Ureter (tissue), 1 donor: ENCODE measurements around the gene PRR30. TPM values are rescaled to one million over a fixed set of nuclear protein-coding genes. Genes with fewer than 3 reads are reported as not detected.

ENCODE experiments used
- DNase-seq: peaks from one replicate; pipeline ENCODE4 v3.0.0-alpha.2; 2020; ENCODE audit warnings: low spot score
- total RNA-seq: library from RNA; stranded (reverse); gene quantifications from one replicate; pipeline ENCODE4 v1.2.4, GENCODE V29; 2023
- donor health status: DM: yes; HTN: yes; CAD: no.

Gene PRR30
- total RNA-seq, 1 donor from 2014 or later: not detected

DNA sequence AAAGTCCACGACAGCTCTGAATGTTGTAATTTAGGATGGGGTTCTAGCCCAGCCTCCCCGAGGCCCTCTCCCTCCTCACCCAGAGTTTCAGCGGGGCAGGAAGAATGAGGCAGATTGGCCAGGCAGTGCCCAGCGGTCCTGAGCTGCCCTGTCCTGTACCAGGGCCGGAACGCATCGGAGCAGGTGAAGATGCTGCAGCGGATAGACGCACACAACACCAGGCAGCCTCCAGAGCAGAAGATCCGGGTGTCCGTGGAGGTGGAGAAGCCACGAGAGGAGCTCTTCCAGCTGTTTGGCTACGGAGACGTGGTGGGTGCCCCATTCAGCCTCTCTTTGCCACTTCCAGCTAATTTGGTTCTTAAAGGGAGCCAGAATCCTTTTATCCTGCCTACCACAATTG lies 41.9 kb downstream of the PRR30 start:
- DNase-seq: no peak

DNA sequence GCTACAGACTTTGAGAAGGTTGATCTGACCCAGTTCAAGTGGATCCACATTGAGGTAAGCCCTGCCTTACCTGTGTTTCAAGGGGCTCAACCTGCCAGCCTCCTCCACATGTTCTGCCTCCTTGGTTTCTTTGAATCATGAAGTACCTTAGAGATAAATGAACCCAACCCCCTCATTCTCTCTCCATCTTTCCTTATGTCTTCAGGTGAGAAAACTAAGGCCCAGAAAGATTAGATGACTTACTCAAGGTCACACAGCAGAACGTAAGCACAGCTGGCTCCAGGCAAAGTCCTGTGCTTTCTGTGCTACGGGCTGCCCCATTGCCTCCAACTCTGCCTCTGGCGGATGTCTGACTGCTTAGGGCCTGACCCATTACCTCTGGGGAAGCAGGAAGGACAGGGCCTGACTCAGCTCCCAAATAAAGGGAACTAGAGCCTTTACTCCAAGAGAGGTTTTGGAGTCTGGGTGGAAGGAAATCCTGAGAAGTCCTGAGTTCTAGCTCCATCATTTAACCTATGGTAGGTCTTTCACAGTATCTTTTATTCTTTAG lies 42.4 kb downstream of the PRR30 start:
- no peak for DNase-seq

DNA sequence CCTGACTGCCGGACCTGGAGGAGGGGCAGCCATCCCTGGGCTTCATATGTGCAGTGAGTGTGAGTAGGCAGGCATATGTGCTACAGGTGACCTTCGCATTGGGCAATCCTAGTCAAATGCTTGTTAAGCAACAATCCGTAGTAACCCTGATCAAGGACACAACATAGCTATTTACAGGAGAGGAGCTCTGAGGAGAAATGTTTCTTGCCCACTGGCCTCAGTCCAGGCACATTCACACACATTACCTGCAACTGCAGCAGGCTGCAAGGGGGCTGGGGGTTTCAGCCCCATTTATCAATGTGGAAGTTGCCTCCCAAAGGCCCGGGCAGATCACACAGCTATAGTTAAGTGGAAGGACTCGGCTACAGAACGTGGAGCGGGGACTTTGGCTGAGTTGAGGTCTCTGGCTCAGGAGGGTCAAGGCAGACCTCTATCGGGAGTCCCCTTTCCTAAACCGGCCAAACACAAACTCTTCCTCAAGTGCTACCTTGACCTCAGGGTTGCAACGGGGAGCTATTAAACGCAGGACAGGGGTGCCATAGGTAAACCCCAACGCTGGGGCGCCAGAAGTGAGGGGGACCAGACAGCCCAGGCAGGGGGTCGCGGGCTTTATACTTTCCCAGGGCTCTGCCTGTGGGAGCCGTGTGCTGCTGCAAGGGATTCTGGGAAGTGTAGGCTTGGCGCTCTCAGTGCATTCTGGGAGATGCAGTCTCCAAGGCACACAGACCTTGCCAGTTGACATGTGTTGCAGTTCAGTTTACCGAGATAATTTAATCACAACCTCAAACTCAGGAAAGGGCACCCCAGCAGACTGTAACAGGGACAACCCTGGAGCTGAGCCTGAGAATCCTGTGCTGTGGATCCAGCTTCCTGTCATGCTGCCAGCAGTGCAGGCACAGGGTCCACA lies 43.2 kb downstream of the PRR30 start:
- peak; percentile 59 for DNase-seq

DNA sequence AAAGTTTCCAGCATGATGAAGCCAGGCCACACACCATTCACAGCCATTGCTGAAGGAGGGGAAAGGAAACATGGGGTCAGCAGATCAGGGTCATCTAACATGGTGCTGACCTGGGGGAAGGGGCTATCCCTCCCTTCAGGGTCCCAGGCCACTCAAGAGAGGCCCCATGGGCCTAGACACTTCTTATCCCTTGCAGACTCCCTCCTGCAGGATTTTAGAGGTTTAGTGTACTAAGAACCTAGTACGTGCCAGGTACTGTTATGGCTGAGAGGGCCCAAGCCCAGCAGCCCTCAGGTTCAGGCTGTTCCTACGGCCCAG lies 43.8 kb downstream of the PRR30 start:
- DNase-seq: no peak

DNA sequence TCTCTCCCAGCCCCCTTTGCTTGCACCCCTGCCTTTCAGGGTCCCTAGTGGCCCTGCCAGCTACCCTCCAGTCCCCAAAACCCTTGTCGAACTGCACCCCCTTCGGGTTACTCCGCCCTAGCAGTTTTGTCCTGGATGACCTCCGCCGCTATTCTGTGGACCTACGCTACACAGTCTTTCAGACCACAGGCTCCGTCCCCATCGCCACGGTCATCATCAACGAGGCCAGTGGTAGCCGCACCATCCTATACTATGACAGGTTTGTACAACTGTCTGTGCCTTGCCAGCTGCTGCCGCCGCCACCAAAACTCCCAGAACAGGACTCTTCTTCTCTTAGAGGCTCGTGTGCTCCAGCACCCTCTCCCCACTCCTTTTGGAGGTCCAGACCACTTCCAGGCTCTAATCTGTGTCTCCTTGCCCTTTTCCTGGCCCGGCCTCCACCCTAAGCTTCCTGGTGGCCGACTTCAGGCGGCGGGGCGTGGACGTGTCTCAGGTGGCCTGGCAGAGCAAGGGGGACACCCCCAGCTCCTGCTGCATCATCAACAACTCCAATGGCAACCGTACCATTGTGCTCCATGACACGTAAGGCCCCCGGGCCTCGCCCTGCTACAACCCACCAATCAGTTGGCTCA lies 44.7 kb downstream of the PRR30 start:
- DNase-seq: no peak

DNA sequence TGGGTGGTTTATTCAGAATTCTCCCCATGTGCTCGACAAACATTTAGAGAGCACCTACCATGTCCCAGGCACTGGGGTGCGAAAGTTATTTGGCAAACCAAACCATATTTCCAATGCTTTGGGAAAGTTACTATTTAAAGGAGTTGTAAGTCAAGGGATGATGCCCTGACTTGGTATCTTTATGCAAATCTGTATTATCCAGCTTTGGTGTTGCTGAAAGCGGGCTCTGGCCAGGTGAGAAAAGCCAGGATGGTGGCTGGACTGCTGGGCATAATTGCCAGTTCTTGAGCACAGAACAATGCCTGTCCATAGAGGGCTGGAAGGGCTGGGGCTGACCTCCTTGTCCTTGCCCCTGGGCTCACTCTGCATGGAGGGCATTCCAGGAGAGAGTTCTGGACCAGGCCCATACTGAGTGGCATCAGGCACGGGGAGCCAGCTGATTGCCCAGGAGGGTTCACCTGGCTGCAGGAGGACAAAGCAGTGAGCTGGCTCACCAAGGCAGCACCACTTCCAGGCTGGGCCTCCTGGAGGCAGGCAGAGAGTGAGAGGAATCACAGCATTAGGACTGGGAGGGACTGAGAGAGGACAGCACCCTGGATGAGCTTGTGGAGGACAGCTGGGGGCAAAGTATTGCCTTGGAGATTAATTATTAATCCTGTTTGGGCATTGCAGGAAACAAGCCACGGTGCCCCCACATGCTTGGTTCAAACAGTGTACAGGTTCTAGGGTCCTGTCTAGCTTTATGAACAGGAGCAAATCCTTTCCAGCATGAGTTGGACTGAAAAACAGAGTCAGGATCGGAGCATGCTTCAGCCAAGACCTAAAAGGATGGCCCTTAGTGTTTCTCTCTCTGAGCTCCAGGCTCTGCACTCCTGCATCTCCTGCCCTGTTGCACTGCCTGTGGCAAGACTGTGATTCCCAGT lies 45.5 kb downstream of the PRR30 start:
- no peak for DNase-seq

DNA sequence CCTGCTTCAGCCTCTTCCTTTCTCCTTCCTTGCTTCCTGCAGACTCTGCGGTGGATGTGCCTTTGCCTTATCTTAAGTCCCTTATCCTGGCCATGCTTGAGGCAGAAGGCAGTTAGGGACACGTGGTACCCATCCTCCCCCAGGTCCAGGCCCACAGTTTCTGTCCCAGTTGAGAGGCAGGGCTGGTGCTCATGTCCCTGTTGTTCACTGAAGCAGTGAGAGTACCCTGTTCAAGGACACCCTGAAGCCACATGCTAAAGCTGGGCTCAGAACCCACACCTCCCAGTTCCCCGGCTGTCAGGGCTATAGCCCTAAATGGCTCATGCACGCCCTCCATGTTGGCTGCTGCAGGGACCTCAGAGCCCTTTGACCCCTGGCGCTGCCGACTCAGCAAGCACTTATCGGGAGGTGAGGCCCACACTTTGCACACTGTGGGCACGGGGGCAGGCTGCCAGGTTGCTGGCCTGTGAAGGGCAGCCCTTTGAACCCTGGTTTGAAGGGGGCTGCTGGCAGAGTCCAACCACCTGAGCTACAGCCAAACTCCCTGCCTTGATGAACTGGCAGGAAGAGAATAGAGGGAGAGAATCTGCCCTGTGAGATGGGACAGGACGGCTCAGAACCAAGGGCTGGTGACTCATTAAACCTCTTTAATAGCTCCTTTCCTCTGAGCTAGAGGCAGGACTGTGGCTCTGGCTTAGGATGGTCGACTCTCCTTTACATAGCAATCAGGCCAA lies 46.3 kb downstream of the PRR30 start:
- no peak for DNase-seq

DNA sequence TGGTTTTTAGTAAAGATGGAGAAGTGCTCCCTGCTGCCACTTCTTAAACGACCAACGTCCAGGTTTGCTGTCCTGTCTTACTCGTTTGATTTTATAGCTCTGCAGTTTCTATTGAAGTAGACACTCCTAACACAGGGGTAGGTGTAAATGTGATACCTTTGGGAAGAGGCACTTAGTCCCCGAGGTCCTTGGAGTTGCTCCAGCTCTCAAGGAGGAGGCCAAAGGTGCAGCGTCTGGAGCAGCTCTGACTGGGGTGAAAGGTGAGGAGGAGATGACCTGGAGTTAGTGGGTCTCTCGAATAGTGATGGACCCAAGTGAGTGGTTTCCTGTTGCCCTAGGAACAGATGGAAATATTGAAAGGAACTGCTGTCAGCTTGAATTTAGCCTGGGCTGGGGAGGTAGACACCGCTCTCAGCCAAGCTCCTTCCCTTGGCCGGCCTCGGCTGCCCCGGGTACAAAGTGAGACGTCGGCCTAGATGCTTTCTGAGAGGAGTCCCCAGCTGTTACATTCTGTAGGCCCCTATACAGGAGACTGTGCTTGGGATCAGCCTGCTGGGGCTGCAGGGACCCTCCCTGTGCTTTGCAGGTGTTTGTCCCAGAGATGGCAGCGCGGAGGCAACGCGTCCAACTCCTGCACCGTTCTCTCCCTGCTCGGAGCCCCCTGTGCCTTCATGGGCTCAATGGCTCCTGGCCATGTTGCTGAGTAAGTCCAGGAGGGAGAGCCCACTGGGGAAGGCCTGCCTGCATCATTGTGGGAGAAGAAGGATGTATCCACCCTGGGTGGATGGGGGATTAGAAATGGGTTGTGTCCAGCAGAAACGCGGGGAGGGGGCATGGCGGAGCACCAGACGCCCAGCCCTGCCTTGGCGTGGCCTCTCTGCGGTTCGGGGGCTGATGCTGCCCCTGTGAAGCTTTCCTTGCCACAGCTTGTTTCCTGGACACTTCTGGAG lies 47.2 kb downstream of the PRR30 start:
- DNase-seq: no peak

DNA sequence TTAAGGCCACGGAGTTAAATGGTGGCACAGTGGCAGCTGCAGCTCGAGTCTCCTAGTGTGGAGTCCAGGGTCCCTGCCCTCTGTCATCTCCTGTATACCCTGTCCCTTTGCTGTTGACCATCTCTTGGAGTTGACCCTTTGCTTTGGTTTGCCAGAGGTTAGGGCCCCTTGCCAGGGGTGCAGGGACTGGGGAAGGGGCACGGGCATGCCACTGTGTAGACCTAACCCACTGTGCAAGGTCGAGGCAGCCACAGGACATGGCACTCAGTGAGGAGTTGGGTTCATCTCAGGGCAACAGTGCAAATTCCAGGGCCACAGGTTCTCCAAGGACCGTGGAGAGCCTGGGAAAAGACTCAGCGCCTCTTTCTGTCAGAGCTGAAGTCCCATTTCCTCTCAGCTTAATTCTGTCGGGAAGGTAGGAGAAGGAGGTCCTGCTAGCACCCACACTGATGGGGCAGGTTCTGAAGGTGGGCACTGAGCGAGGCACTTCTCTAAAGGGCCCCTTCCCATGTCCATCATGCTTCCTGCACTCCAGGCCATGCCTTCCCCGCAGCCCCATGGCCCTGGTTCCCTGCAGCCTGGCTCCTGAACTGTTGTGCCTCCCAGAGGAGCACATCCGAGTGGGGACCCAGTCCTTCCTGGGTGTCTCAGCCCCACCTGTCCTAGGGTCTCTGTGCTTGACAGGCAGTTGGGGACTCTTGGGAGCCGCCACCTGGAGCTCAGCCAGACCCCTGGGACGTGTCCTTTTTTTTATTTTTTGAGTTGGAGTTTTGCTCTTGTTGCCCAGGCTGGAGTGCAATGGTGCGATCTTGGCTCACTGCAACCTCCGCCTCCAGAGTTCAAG lies 49.9 kb downstream of the PRR30 start:
- DNase-seq: no peak

DNA sequence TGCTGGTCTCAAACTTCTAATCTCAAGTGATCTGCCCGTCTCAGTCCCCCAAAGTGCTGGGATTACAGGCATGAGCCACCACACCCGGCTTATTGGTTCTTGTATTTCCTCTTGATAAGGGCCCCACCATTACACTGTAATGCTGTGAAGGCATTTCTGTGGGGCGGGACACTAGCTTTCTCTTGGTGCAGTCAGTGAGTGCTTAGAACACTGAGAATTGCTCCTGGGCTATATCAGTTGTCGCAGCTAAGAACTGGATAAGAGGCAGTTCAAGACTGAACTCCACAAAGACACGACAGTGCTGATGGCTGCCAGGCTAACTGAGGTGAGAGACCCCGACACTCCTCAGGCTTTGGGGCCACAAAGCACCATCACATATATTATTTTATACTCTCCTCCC lies 50.6 kb downstream of the PRR30 start:
- no peak for DNase-seq

DNA sequence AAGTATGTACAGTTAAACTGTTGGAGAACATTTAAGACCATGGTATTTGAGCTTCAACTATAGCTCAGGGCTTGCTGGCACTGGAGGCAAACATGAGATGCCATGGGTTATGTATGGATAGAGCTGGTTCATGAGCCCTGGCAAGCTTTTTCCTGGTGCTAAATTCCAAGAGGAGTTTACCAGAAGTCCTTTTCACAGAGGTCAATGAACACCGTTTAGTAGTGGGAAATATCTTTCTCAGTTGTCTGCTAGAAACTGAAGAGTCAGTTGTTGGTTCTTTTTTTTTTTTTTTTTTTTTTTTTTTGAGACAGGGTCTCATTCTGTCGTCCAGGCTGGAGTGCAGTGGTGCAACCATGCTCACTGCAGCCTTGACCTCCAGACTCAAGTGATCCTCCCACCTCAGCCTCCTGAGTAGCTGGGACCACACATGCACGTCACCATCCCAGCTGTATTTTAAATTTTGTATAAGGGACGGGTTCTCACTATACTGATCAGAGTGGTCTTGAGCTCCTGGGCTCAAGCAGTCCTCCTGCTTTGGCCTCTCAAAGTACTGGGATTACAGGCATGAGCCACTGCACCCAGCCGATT lies 51.3 kb downstream of the PRR30 start:
- DNase-seq: no peak

Other genes starting within 250 kb of the PRR30 start
- gene MAPRE3, start 168.8 kb downstream of the PRR30 start, total RNA-seq: 29.4 TPM
- 89.6 TPM for gene TMEM214, start 106.4 kb downstream of the PRR30 start, total RNA-seq
- 22.0 TPM for gene AGBL5, start 87.7 kb downstream of the PRR30 start, total RNA-seq
- gene OST4, start 67.8 kb downstream of the PRR30 start, total RNA-seq: 398 TPM
- gene EMILIN1, start 60.8 kb downstream of the PRR30 start, total RNA-seq: 65.8 TPM
- gene KHK, start 52.6 kb downstream of the PRR30 start, total RNA-seq: 2.6 TPM
- 1.9 TPM for gene CGREF1, start 20.3 kb downstream of the PRR30 start, total RNA-seq
- 0.78 TPM for gene ABHD1, start 15.6 kb downstream of the PRR30 start, total RNA-seq
- gene PREB, start 4.8 kb downstream of the PRR30 start, total RNA-seq: 45.6 TPM
- 0.42 TPM for gene TCF23, start 9.6 kb upstream of the PRR30 start, total RNA-seq
- 131 TPM for gene ATRAID, start 72.6 kb upstream of the PRR30 start, total RNA-seq
- gene SLC5A6, start 72.9 kb upstream of the PRR30 start, total RNA-seq: 42.1 TPM
- gene CAD, start 78.0 kb upstream of the PRR30 start, total RNA-seq: 63.6 TPM
- gene SLC30A3, start 123.6 kb upstream of the PRR30 start, total RNA-seq: not detected
- gene DNAJC5G, start 136.0 kb upstream of the PRR30 start, total RNA-seq: not detected
- 0.18 TPM for gene TRIM54, start 143.0 kb upstream of the PRR30 start, total RNA-seq
- gene UCN, start 169.0 kb upstream of the PRR30 start, total RNA-seq: 0.68 TPM
- gene MPV17, start 183.7 kb upstream of the PRR30 start, total RNA-seq: 77.1 TPM
- gene GTF3C2, start 217.4 kb upstream of the PRR30 start, total RNA-seq: 109 TPM
- 37.8 TPM for gene EIF2B4, start 230.9 kb upstream of the PRR30 start, total RNA-seq
- gene SNX17, start 231.2 kb upstream of the PRR30 start, total RNA-seq: 102 TPM
- 39.3 TPM for gene ZNF513, start 241.3 kb upstream of the PRR30 start, total RNA-seq